PFSK-1 (cell line): ENCODE measurements around the gene SENP1.

Experiments
- FOXP2 ChIP-seq: optimal IDR thresholded peaks from 2 replicates; pipeline ENCODE3; 2011; ENCODE audit warnings: borderline replicate concordance, control low read depth, inconsistent platforms; ENCODE audit not compliant: insufficient read depth; ENCODE audit errors: extremely low read length, extremely low read depth
- POLR2AphosphoS5 ChIP-seq: IDR thresholded peaks from 2 replicates; pipeline ENCODE4 v1.6.1; 2012; ENCODE audit warnings: low read depth, mild to moderate bottlenecking, control low read depth, low read length, moderate library complexity
- REST ChIP-seq, 2 experiments: IDR thresholded peaks; 2 replicates each; pipeline versions ENCODE4 v1.6.1 to v1.8.0; 2011 to 2012; ENCODE audit warnings: low read depth in 2 of 2, low read length in 2 of 2, control low read depth in 1 of 2, inconsistent platforms in 1 of 2, mild to moderate bottlenecking in 1 of 2, moderate library complexity in 1 of 2; ENCODE audit not compliant: insufficient read depth in 1 of 2
- SIN3A ChIP-seq: IDR thresholded peaks from 2 replicates; pipeline ENCODE4 v1.6.1; 2012; ENCODE audit warnings: mild to moderate bottlenecking, low read length, moderate library complexity, borderline replicate concordance; ENCODE audit not compliant: insufficient read depth
- TAF1 ChIP-seq: IDR thresholded peaks from 2 replicates; pipeline ENCODE4 v1.6.1; 2012; ENCODE audit warnings: low read length, control low read depth, borderline replicate concordance; ENCODE audit not compliant: insufficient read depth

SENP1 gene

DNA sequence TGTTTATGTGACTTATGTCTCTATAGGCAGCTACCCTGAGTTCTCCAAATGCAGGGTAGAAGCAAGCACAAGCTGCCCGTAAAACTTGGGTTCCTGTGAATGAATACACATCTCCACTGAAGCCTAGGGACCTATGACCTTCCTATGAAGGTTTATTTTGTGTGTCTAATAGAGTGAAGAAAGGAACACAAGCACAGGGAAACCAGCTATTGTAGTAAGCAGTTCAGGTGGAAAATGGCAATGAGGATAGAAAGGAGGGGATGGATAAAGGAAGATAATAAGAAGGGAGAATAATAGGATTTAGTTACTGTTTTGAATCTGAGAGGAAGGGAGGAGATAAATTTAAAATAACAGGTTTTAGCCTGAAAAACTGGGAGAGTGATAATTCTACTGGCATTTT, 15.6 kb upstream of the SENP1 start:
- TF ChIP-seq POLR2AphosphoS5 (no peak), FOXP2 (no peak), TAF1 (no peak), SIN3A (no peak), REST (IDR thresholded peaks at IDR 0.05; ENCODE audit: insufficient read depth in 1 of 2, low read depth in 2 of 2, low read length in 2 of 2) (no peak)

GRCh38 chr12:48119834-48120195, 13.9 kb upstream of the SENP1 start:
- TF ChIP-seq TAF1 (no peak), SIN3A (no peak), FOXP2 (no peak), POLR2AphosphoS5 (no peak), REST (IDR thresholded peaks at IDR 0.05; ENCODE audit: insufficient read depth in 1 of 2, low read depth in 2 of 2, low read length in 2 of 2) (no peak)

DNA sequence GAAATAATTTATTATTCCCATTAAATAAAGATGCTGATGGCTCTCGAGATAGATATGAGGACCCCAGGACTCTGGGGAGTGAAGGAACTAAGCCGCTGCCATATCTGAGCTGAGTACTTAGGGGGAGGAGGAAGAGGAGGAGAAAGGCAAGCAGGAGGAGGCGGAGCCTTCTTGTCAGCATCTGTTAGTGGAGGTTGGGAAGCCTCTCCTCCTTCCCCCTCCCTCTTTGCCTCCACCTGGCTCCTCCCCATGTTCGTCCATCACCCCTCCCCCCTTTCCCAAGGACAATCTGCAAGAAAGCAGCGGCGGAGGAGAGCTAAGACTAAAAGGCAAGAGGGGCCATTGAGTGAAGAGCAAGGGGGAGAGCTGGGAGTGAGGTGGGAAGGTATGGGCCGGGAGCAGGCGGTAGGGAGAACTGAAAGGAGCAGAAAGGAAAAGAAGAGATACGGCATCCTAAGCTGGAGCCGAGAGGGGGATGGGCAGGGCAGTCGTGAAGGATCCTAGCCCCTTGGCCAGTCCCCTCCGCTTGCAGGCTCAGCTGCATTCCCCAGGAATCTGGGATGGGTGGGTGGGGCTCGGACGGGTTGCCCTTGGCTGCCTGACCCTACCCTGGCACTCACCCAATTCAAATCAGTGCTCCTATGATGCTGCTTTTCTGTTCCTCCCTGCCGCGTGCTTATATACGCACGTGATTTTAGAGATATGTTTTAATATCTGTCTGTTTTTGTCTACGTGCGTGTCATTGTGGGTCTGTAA, 13.4 kb upstream of the SENP1 start, which contains the start of gene PFKM:
PFKM (plus strand) TSS at position 287 of the 756 bp plus-strand sequence. CDS start 3,411 bp downstream, outside the sequence.
- TF ChIP-seq TAF1 (peak; percentile 76; the same call in 1 of the 2 replicates), SIN3A (no peak), POLR2AphosphoS5 (peak; percentile 95), REST (IDR thresholded peaks at IDR 0.05; ENCODE audit: insufficient read depth in 1 of 2, low read depth in 2 of 2, low read length in 2 of 2) (no peak), FOXP2 (peak; percentile 57)

DNA sequence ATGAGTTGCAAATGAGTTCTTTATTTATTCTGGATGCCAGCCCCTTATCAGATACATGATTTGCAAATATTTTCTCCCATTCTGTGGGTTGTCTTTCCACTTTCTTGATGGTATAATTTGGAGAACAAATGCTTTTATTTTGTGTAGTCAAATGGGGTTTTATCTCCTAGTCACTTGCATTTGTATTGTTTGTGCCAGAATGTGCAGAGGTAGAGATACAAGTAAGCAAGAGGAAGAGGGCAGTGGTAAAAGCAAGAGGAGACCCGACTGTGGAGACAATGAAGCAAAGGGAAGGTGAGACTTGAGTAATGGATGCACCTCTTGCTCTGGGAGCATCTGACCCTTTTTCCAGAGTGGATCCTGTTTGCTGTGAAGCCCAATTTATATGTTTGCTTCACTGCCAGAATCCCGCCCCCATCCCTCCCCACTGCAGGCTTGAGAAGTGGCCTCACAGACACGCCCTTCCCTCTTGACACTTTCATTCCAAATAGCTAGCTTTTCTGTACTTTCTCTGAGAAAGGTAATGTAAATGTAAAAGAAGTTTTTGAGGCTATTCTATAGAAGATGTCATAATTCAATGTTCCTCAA, 12.5 kb upstream of the SENP1 start:
- no peak for TF ChIP-seq TAF1
- TF ChIP-seq SIN3A = no peak
- no peak for TF ChIP-seq POLR2AphosphoS5
- TF ChIP-seq FOXP2 = no peak
- TF ChIP-seq REST (IDR thresholded peaks at IDR 0.05; ENCODE audit: insufficient read depth in 1 of 2, low read depth in 2 of 2, low read length in 2 of 2) = no peak

DNA sequence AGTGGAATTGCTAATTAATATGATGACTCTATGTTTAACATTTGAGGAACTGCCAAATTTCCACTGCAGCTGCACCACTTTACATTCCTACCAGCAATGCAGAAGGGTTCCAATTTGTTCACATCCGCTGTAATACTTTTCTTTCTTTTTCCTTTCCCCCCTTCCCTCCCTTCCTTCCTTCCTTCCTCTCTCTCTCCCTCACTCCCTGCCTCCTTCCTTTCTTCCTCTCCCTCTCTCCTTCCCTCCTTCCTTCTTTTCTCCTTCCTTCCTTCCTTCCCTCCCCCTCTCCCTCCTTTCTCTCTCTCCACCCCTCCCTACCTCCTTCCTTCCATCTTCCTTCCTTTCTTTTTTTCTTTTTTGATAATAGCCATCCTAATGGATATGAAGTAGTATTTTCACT, 10.1 kb upstream of the SENP1 start:
- no peak for TF ChIP-seq FOXP2
